ENCODE data around the gene TIPIN.

Gene TIPIN

GRCh38 chr15:66294932-66295235 lies 61.6 kb downstream of the TIPIN start:
- no peak for DNase-seq

DNA sequence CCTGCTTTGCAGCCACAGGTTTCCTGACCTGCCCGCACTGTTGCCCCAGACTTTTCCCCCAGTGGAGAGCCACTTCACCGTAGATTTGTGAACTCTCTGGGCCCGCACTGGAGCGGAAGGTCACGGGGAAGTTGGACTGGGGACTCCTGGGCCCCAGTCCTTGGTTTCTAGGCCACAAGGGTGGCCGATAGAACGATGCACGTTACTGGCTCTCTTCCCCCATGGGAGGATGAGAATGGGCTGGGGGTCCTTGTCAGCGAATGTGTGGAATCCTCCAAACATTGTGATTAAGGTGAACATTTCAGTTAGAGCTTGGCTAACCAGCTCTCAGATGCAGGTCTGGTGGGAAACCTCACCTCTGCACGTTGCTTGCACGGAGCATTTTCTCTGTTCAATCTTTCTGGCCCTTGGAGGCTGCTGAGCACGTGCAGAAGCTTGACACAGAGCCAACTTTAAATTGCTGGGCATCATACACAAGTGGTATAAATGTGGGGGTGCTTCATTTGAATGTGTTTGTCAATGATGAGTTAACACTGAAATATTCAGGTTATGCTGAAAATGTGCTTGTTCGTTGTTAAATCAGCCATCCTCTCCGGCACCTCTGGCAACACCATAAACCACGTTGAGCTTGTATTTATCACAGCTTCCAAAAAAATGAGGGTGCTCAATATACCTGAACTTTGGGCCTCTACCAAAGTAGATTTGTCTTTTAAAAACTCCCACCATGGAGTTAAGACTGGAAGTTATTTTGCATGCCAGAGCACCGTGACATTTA lies 62.1 kb downstream of the TIPIN start:
- no peak for DNase-seq

DNA sequence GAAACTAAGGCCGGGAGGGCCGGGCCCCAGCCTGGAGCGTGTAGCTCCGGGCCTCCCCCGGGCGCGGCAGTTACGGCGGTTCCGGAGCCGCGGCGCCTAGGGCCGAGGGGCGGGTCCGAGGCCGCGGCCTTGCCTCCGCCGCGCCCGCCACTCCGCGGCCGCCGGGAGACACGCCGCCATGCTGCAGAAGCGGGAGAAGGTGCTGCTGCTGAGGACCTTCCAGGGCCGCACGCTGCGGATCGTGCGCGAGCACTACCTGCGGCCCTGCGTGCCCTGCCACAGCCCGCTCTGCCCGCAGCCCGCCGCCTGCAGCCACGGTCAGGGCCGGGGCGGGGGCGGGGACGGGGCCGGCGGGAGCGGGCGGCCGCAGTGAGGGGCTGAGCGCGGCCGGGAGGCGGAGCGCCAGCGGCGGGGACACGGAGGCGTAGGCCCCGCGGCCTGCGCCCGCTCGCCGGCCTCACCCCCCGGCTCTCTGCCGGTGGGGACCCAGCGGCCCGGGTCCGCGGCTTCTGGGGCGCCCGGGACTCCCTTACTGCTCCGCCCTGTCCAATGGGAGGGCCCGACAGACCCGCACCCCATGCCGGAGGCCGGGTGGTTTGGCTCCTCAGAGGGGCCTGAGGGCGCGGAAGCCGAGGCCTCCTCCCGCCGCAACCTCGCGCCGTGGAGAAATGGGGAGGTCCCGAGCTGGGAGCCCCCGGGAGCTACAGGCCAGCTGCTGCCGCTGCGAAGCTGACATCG lies 62.9 kb downstream of the TIPIN start, which contains the start of gene DIS3L:
DIS3L (plus strand) TSS at position 150 of the 738 bp plus-strand sequence; CDS start at position 179, 29 bp downstream.
- DNase-seq: peak in 1 of 2 experiments; percentile 25

- no peak for DNase-seq
Measured at GRCh38 chr15:66292571-66293418, 63.7 kb downstream of the TIPIN start.

DNA sequence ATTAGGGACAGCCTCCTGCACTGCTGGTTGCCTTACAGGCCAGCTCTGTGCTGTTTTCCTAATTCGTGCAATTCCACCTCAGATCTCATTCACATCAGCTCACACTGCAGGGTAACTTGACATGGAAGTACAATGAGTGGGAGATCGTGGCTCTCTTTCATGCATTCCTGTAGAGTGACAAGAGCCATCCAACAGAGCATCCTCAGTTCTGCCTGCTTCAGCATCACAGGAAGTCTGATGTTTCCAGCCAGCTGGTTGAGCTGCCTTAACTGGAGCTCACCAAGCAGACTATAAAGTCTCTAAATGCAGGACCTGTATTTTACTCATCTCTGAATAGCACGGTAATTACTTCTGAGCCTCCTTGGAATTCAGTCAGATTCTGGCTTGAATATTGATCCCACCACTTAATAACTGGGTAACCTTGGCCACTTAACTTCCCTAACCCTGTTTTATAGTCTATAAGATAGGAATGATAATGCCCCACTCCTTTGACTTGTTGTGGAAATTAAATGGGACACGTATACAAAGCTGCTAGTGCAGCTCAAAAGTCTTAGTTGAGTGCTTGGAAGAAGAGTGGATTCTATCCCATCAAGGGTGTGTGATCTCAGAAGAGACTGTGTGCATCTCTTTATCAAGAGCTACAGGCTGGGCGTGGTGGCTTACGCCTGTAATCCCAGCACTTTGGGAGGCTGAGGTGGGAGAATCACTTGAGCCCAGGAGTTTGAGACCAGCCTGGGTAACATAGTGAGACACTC lies 64.5 kb downstream of the TIPIN start:
- no peak for DNase-seq

GRCh38 chr15:66290518-66290917 lies 66.0 kb downstream of the TIPIN start:
- no peak for DNase-seq

GRCh38 chr15:66290007-66290406 lies 66.5 kb downstream of the TIPIN start:
- DNase-seq: no peak

GRCh38 chr15:66288551-66289185 lies 67.8 kb downstream of the TIPIN start:
- DNase-seq: no peak

- no peak for DNase-seq
Measured at GRCh38 chr15:66288093-66288492, 68.4 kb downstream of the TIPIN start.

DNA sequence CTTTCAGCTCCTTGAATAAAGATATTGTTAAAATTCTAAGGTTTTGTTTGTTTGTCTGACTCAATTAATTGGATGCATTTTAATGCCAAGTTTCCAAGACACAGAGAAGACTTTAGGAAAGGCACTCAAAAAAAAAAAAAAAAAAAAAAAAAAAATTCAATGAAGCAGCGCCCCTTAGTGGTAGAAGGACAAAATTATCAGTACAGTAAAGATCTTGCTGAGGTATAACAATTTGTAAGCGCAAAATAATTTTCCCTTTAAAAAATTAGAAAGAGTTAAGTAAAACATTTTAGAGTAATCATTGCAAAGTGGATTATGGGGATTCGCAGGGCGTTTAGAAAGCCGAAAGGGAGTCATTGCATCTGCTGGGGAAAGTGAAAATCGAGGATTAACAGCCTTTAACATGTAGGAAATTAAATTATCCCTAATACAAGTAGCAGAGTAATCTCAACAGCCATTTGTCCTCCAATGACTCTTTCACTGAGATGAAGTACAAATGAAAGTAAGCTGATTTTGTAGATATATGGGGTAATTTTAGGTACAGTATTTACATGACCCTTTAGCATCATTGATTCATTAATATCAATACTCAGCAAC lies 68.9 kb downstream of the TIPIN start:
- no peak for DNase-seq

All from NCI-H187 (cell line).